Stimulated activated CD4-positive, alpha-beta T cell treated with anti-CD3 and anti-CD28 coated beads, Interleukin-1b, Interleukin-23, amount 100 ng/mL, for 48 hours (primary cell): Measurements from ENCODE around the gene DCLK2.

Source experiments
- DNase-seq: peaks from one replicate; pipeline ENCODE4 v3.0.0-alpha.2; 2020

Gene DCLK2

DNA sequence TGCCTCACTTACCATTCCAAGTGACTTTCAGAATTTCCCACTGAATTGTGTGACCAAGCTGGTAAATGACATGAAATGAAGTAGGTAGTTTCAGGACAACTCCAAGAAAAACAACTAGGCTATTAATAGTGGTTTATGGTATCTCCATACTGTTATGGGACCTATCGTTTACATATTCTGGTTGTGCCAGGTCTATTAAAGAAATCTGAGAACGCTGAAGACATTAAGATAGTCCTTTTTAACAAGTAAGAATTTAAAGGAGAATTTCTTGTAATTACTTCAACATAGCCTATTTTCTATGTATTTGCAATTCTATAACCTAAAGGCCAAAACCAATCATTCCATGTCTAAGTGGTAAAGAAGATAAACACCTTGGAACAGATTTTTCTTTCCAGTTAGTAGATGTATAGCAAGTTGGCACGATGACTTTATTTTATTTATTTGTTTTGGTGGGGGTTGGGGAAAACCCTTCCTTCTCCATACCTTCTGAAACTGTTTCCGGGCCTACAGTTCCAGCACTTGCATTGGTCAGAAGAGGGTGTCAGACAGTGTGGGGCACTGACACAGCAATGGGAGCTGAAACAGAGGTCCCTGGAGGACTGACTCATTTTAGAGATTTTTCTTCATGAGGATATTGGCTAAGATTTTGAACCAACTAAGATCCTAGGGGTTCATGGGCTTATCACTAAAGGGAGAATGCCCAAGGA, 7.6 kb upstream of the DCLK2 start:
- no peak for DNase-seq

DNA sequence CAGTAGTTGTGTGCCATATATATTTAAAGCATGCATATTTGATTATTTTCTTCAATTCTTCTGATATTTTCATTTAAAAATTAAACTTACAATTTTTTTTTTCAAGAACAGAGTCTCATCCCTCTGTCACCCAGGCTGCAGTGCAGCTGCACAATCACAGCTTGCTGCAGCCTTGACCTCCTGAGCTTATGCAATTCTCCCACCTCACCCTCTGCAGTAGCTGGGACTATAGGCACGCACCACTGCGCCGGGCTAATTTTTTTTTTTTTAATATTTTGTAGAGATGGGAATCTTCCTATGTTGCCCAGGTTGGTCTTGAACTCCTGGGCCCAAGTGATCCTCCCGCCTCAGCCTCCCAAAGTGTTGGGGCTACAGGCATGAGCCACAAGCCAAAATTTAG, 5.8 kb upstream of the DCLK2 start:
- DNase-seq: no peak

DNA sequence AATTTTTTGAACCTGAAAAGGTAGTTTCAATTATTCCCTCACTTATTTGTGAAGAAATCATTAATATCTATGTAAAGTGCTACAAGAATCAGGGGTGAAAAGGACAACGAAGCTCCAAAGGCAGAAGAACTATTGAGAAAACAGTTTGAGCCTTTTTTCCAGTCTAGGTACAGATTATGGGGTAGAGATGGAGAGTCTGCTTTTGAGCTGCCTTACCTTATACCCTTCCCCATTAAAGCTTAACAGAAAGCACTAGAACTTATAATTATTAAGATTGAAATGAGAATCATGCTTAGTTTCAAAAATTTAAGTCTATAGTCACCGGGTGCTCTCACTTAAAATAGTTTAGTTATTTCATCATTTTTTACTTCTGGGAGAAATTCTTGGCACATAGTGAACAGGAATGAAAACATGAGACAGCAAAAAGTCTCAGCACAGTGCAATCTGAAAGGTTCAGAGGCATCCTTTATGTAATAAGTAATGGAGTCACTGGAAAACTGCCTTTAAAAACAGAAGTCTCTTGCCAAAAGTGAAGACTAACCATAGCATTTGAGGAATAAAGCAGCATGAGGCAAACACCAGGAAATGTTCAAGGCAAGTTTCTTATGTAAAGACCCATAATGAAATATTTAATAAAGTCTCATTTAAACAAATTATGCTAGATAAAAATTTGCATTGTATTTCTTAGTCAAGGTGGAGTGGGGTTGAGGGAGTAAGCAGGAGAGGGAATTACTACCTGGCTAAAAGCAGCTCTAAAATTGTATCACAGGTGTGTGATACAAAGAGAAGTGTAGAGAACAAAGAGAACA, 5.1 kb upstream of the DCLK2 start:
- no peak for DNase-seq

GRCh38 chr4:150074064-150074463, 4.2 kb upstream of the DCLK2 start:
- DNase-seq: no peak

DNA sequence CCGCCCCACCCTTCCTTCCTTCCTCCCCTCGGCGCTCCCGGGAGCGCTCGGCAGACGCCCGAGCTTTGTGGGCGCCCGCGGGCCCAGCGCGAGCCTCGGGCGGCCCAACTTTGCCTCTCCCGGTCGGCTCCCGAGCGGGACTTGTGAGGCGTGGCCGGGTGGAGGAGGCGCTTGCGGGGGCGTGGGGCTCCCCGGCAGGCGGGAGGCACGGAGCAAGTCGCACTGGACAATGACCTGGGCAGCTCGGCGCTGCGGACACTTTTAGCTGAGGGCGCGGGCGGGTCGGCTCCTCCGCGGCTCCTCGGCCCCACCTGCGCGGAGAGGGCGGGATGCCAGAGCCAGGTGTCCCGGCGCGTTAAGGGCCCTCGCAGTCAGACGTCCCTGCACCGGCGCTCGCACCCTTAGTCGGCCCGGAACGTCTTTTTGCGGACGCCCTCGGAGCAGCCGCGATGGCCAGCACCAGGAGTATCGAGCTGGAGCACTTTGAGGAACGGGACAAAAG, 385 bp downstream of the DCLK2 start:
- DNase-seq: no peak

GRCh38 chr4:150079081-150079581, 886 bp downstream of the DCLK2 start:
- no peak for DNase-seq

DNA sequence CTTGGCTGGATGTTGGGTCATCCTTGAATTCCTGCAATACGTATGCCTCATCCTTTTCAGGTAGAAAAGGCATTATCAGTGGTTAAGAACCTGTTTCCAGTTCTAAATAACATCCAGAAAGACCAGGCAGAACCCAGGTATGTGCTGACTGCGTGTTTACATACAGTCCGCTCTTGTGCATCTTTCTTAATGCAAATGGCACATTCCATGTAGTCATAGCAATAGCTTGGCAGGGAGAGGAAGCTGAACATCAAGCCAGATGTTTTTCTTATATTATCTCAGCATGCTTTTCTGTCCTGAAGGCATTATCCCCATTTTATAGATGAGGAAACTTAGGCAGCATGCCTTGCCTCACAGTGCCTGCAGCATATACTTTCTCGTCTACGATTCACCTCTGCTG, 2.1 kb downstream of the DCLK2 start:
- DNase-seq: no peak

DNA sequence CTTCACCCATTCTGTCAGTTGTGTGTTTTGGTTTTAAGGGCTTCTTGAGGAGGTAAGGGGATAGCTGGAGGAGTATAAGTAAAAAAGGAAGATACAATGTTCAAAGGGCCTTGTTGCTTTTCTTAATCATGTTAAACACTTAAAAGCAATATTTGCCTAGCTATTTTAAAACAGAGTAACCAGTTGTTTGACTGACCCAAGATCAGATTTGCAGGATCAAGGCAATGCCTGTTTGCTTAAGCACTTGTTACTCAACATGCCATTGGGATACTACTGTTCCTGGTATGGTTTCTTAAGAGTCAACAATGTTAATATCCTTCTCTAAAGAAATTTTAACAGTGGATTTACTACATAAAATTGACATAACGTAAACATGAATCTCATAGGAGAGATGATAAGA, 2.6 kb downstream of the DCLK2 start:
- no peak for DNase-seq

DNA sequence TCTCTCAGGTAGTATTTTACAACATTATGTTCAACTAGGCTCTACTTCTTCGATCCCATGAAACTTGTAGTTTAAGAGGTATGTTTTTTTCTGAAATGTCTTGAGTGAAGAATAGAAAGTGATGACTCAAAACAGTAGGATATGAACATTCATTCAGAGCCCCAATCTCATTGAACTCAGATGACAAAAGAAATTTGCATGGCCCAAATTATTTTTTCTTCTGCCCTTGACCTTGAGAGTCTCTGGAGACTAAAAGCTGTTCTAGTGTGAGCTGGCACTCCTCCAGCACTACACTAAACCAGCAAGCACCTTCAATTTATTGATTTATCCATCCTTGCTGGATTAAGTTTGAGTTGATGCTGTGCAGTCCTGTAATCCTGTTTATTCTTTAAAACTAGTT, 4.0 kb downstream of the DCLK2 start:
- DNase-seq: no peak

GRCh38 chr4:150087006-150087405, 8.8 kb downstream of the DCLK2 start:
- DNase-seq: no peak

GRCh38 chr4:150089732-150090131, 11.5 kb downstream of the DCLK2 start:
- DNase-seq: no peak

DNA sequence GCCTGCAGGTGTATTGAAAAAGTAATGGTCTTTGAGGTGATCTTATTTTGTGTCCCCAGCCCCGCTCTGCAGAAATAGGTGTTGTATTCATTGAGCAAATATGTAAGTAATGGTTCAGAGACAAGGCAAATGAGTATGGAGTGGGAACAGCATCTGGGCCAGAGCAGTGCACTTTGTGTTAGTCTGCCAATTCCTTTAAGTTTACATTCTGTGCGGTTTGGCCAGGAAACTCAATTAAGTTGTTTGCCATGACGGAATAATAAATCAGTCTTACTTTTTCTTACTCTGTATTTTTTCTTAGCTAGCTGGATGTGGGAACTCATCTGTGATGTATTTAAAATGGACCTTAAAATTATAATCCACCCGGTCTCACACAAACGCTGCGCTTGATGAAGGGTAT, 12.6 kb downstream of the DCLK2 start:
- no peak for DNase-seq

- no peak for DNase-seq
Observed at GRCh38 chr4:150094676-150095075, 16.4 kb downstream of the DCLK2 start.

GRCh38 chr4:150096625-150097024, 18.4 kb downstream of the DCLK2 start:
- no peak for DNase-seq

- no peak for DNase-seq
Observed at GRCh38 chr4:150098214-150098613, 20.0 kb downstream of the DCLK2 start.

- DNase-seq: no peak
Observed at GRCh38 chr4:150104404-150105027, 26.3 kb downstream of the DCLK2 start.

DNA sequence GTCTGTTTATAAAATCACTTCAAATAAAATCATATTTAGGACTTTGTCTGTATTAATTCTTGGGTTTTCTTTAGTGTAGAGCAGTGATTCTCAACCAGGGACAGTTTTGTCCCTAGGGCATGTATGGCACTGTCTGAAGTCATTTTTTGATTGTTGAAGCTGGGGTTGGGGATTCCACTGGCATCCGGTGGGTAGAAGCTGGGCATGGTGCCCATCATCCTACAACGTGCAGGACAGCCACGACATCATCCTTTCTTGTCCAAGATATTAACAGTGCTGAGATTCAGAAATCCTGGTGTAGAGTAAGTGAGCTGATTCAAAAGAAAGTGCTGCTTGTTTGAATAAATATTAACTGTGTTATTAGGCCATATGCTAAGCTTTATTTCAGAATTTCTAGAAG, 28.6 kb downstream of the DCLK2 start:
- DNase-seq: no peak

GRCh38 chr4:150108691-150109090, 30.4 kb downstream of the DCLK2 start:
- no peak for DNase-seq

DNA sequence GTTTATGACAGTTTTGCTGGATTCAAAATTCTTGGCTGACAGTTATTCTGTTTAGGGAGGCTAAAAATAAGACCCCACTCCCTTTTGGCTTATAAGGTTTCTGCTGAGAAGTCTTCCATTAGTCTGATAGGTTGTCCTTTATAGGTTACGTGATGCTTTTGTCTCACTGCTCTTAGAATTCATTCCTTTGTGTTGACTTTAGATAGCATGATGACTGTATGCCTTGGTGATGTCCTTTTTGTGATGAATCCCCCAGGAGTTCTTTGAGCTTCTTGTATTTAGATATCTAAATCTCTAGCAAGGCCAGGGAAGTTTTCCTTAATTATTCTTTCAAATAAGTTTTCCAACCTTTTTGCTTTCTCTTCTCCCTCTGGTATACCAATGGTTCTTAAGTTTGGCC, 36.4 kb downstream of the DCLK2 start:
- no peak for DNase-seq

- no peak for DNase-seq
Observed at GRCh38 chr4:150115851-150116250, 37.6 kb downstream of the DCLK2 start.

- DNase-seq: no peak
Observed at GRCh38 chr4:150116506-150116905, 38.3 kb downstream of the DCLK2 start.

DNA sequence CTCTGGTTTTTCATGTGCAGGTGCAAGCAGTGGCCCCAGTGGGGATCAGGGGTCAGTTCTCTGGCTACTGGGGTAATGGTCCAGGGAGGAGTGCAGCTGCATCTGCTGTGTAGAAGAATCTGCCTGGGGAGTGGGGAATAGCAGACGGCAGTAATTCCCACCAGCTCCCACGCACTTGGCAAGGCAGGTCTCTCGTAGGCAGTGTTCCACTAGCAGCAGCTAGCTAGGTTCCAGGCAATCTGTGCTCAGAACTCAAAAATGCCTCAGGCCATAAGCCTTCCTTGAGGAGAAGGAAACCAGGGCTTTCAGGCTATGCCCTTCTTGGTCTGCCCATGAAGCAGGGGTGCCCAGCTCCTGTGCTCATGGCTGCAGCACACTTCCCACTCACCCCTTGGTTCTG, 38.8 kb downstream of the DCLK2 start:
- DNase-seq: no peak

DNA sequence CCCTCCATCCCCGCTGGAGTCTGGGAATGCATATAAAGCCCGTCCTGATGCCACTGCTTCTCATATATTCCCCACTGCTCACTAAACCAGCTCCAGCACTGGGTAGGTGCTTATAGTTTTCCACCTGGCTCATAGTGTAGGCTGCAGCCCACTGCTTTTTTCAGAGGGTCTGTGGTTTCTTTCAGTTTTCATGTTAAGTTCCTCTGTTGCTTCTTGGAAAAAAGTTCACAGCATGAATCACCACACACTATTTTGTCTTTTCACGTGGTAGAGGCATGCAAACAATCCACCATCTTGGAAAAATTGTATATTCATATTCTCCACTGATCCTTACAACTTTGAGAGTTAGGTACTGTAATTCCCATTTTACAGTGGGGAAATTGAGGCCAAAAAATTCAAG, 39.4 kb downstream of the DCLK2 start:
- no peak for DNase-seq

DNA sequence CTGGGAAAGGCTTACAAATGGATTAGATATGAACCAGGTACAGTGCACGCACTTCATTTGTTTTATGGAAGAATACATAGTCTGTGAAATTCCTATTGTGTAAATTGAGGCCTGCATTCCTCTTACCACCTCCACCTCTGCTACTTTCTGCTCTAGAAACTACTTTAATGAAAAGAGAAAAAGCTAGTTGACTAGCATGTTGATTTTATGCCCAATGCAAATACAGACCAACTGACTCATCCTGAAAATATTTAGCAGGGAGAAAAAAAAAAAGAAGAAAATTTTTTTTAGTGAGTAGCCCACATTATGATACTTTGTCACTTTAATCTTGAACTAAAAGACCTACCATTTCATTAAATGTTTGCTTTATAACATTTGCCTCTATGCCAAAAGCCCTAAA, 41.2 kb downstream of the DCLK2 start:
- DNase-seq: no peak
